HepG2 (cell line): ENCODE measurements around the gene ANTKMT. TPM values are rescaled to one million over a fixed set of nuclear protein-coding genes. Genes with fewer than 3 reads are reported as not detected.

Source experiments
- AKAP8 ChIP-seq: sonication (generic); formaldehyde crosslinking; IDR thresholded peaks from 2 replicates; pipeline ENCODE4 v1.5.1; 2020; ENCODE audit warnings: mild to moderate bottlenecking, missing genetic modification reagents
- ISX ChIP-seq: sonication (generic); formaldehyde crosslinking; conservative IDR thresholded peaks from 2 replicates; pipeline ENCODE4 v1.5.0; 2020; ENCODE audit warnings: missing genetic modification reagents
- KLF11 ChIP-seq: IDR thresholded peaks from 2 replicates; pipeline ENCODE4 v1.6.1; 2016; ENCODE audit warnings: missing compliant biosample characterization
- ZBTB3 ChIP-seq: sonication (generic); formaldehyde crosslinking; IDR thresholded peaks from 2 replicates; pipeline ENCODE4 v1.4.0; 2020; ENCODE audit warnings: low read depth, mild to moderate bottlenecking, moderate library complexity, missing genetic modification reagents, borderline replicate concordance
- ZBTB40 ChIP-seq, 2 experiments: fragments of 450-650 bp in 1 of 2; sonication (generic) in 1 of 2; formaldehyde crosslinking in 1 of 2; IDR thresholded peaks; 2 replicates each; pipeline versions ENCODE4 v1.6.1 to v1.8.0; 2016 to 2022; ENCODE audit warnings: antibody characterized with exemption in 1 of 2, mild to moderate bottlenecking in 1 of 2, missing genetic modification reagents in 1 of 2
- ZFAT ChIP-seq: sonication (generic); formaldehyde crosslinking; conservative IDR thresholded peaks from 2 replicates; pipeline ENCODE4 v1.8.1; 2023; ENCODE audit warnings: missing genetic modification reagents, inconsistent platforms
- ZNF205 ChIP-seq: IDR thresholded peaks from 2 replicates; pipeline ENCODE4 v1.6.1; 2018; ENCODE audit warnings: missing biosample characterization, missing genetic modification reagents
- ZNF234 ChIP-seq: sonication (generic); formaldehyde crosslinking; conservative IDR thresholded peaks from 2 replicates; pipeline ENCODE4 v1.5.1; 2020; ENCODE audit warnings: mild to moderate bottlenecking, missing genetic modification reagents
- ZNF282 ChIP-seq: fragments of 450-650 bp; IDR thresholded peaks from 2 replicates; pipeline ENCODE4 v1.6.1; 2018; ENCODE audit not compliant: partially characterized antibody
- ZNF543 ChIP-seq: sonication (generic); formaldehyde crosslinking; IDR thresholded peaks from 2 replicates; pipeline ENCODE4 v1.4.0; 2020; ENCODE audit warnings: mild to moderate bottlenecking, missing genetic modification reagents
- ZNF563 ChIP-seq: sonication (generic); formaldehyde crosslinking; IDR thresholded peaks from 2 replicates; pipeline ENCODE4 v1.8.0; 2022; ENCODE audit warnings: mild to moderate bottlenecking, moderate library complexity, missing genetic modification reagents
- ZNF598 ChIP-seq: sonication (generic); formaldehyde crosslinking; IDR thresholded peaks from 2 replicates; pipeline ENCODE4 v1.5.1; 2020; ENCODE audit warnings: mild to moderate bottlenecking, missing genetic modification reagents, borderline replicate concordance
- ZNF644 ChIP-seq: IDR thresholded peaks from 2 replicates; pipeline ENCODE4 v1.6.1; 2016; ENCODE audit warnings: low read depth
- polyA plus RNA-seq, 8 experiments: library from polyadenylated mRNA; depleted of rRNA in 3 of 8; stranded (reverse) in 7 of 8; unstranded in 1 of 8; fragments of >200 nt; fragmentation: Illumina TruSeq in 4 of 8; extraction: Trizol in 4 of 8; gene quantifications; 2 replicates each; pipeline versions ENCODE4 v1.2.1 to v1.2.3, GENCODE V29; 2011 to 2016; ENCODE audit warnings: low read depth in 4 of 8, missing spikeins in 1 of 8, mixed read lengths in 1 of 8; ENCODE audit not compliant: insufficient read depth in 1 of 8
- total RNA-seq, 5 experiments: library from RNA; depleted of rRNA; stranded (reverse); fragments of >200 nt; fragmentation: Illumina TruSeq; extraction: Trizol; gene quantifications; 2 replicates each; pipeline ENCODE4 v1.2.3, GENCODE V29; 2016; ENCODE audit warnings: low read depth in 1 of 5
- TF ChIP-seq, protein P1 (sequence below): sonication (generic); formaldehyde crosslinking; IDR thresholded peaks from 2 replicates; pipeline ENCODE4 v1.4.0; 2020; ENCODE audit warnings: missing genetic modification reagents

ANTKMT gene
- total and polyA plus RNA-seq, 2 of the 13 experiments (the other 11 are each of a cell fraction or from before 2014, with no cell fraction given): 7.5 to 47.8 TPM

DNA sequence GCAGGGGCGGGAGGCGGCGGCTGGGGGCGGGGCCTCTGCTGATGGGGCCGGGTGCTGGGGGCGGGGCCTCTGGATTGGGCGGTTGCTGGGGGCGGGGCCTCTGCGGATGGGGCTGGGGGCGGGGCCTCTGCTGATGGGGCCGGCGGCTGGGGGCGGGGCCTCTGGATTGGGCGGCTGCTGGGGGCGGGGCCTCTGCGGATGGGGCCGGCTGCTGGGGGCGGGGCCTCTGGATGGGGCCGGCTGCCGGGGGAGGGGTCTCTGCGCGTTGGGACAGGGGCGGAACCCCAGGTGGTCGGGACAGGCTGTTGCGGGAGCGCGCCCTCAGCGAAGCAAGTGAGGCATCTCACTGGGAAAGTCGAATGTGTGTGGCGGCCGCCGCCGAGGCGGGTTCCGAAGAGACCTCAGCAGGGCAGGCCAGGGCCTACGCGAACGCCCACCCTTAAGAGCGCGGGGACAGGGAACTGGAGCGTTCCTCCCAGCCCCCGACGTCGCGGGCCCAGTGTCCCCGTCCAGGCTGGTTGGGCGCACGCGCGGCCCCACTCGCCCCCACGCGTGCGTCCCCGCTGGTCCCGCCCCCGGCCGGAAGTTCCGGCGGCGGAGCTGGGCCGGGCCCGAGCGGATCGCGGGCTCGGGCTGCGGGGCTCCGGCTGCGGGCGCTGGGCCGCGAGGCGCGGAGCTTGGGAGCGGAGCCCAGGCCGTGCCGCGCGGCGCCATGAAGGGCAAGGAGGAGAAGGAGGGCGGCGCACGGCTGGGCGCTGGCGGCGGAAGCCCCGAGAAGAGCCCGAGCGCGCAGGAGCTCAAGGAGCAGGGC lies 40.9 kb upstream of the ANTKMT start, which contains the start of gene STUB1 (continued):
- no peak for TF ChIP-seq ZBTB40 (IDR thresholded peaks at IDR 0.05)
- TF ChIP-seq ZBTB40 (CRISPR knock-in tag; IDR thresholded peaks at IDR 0.05): no peak; the same call in 1 of the 2 replicates
- no peak for TF ChIP-seq KLF11
- TF ChIP-seq ISX: no peak
- TF ChIP-seq ZNF543: 0 out of 2 replicates have a peak, but pooled peaks have one; percentile 4
- peak; percentile 14; the same call in 1 of the 2 replicates for TF ChIP-seq ZNF563 (CRISPR knock-in tag)
- no peak for TF ChIP-seq ZBTB3
- TF ChIP-seq ZNF644 (CRISPR knock-in tag): no peak
- TF ChIP-seq AKAP8 (CRISPR knock-in tag): no peak
- no peak for TF ChIP-seq ZFAT (CRISPR knock-in tag)
- no peak for TF ChIP-seq ZNF598 (CRISPR knock-in tag)
- TF ChIP-seq ZNF282: no peak
- no peak for TF ChIP-seq ZNF205 (CRISPR knock-in tag)
- TF ChIP-seq, protein P1, sequence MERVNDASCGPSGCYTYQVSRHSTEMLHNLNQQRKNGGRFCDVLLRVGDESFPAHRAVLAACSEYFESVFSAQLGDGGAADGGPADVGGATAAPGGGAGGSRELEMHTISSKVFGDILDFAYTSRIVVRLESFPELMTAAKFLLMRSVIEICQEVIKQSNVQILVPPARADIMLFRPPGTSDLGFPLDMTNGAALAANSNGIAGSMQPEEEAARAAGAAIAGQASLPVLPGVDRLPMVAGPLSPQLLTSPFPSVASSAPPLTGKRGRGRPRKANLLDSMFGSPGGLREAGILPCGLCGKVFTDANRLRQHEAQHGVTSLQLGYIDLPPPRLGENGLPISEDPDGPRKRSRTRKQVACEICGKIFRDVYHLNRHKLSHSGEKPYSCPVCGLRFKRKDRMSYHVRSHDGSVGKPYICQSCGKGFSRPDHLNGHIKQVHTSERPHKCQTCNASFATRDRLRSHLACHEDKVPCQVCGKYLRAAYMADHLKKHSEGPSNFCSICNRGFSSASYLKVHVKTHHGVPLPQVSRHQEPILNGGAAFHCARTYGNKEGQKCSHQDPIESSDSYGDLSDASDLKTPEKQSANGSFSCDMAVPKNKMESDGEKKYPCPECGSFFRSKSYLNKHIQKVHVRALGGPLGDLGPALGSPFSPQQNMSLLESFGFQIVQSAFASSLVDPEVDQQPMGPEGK (CRISPR knock-in tag): peak; percentile 74
- no peak for TF ChIP-seq ZNF234 (CRISPR knock-in tag)
